ENCODE measurements around the gene RPN2. TPM values are rescaled to one million over a fixed set of nuclear protein-coding genes. Genes with fewer than 3 reads are reported as not detected.

Gene RPN2
- total and polyA plus RNA-seq, 11 donors, result 36.3 to 206 (median 105) TPM

- Histone ChIP-seq H3K4me1 (peaks cover 0 to 36% (median 9%) of the 10 kb centered on the region in 12 donors), H3K27me3 (peaks cover 0 to 5% (median 0%) of the 10 kb centered on the region in 9 donors), H3K36me3 (no peaks in the 10 kb centered on the region), H3K4me3 (no peak overlapping the region), H3K27ac (no peak overlapping the region), H3K9me3 (no peaks in the 10 kb centered on the region)
- no peak for TF ChIP-seq CTCF (IDR thresholded peaks at IDR 0.05)
- no peak for TF ChIP-seq POLR2A (IDR thresholded peaks at IDR 0.05)
- ATAC-seq (no peak), DNase-seq (no peak)
- 74 to 78% (median 76%) methylated on average over 12 of the region's 12 CpGs for WGBS, 4 donors
- intact Hi-C loops (cut with DNase I), result no loop called here
Observed at GRCh38 chr20:37278966-37279590, 99.9 kb downstream of the RPN2 start.

DNA sequence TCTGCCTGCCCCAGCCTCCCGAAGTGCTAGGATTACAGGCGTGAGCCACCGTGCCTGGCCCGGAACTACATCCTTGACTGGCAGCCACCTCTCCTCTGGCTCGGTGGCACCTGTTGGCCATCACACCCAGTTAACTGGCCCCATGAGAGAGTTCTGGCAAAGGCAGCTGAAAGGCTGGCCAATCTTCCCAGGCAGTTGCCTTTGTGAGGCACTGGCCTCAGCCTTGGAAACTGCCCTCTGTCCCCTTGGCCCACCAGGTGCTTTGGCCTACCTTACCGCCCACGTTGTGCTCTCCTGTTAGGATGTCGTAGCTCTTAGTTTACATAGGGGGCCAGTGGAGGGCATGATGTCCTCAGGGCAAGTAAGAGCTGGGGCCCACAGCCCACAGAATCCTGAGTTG is 100.7 kb downstream of the RPN2 start:
- Histone ChIP-seq H3K4me1 (peaks cover 0 to 29% (median 9%) of the 10 kb centered on the region in 12 donors), H3K27me3 (peaks cover 0 to 5% (median 0%) of the 10 kb centered on the region in 9 donors), H3K4me3 (no peak overlapping the region), H3K9me3 (no peaks in the 10 kb centered on the region), H3K27ac (no peak overlapping the region), H3K36me3 (no peaks in the 10 kb centered on the region)
- WGBS, 4 donors, result 62 to 69% (median 67%) methylated on average over 5 to 8 of the region's 8 CpGs
- TF ChIP-seq CTCF (IDR thresholded peaks at IDR 0.05), result no peak
- no peak for TF ChIP-seq POLR2A (IDR thresholded peaks at IDR 0.05)
- intact Hi-C loops (cut with DNase I), result loop anchor here in 1 of 10 donors (10.0 kb wide), 1 partner anchor 55 kb away; no protein-coding TSS in a partner anchor
- DNase-seq, result no peak
- no peak for ATAC-seq

- WGBS, 4 donors, result 76 to 86% (median 86%) methylated on average over 8 of the region's 8 CpGs
- Histone ChIP-seq H3K36me3 (no peaks in the 10 kb centered on the region), H3K4me1 (peaks cover 0 to 23% (median 8%) of the 10 kb centered on the region in 12 donors), H3K4me3 (no peak overlapping the region), H3K27ac (no peak overlapping the region), H3K9me3 (no peaks in the 10 kb centered on the region), H3K27me3 (peaks cover 0 to 5% (median 0%) of the 10 kb centered on the region in 9 donors)
- ATAC-seq (no peak), DNase-seq (no peak)
- intact Hi-C loops (cut with DNase I), result loop anchor here in 1 of 10 donors (10.0 kb wide), 1 partner anchor 54 kb away; no protein-coding TSS in a partner anchor
- TF ChIP-seq POLR2A (IDR thresholded peaks at IDR 0.05) (no peak), CTCF (IDR thresholded peaks at IDR 0.05) (no peak)
Observed at GRCh38 chr20:37280403-37280802, 101.3 kb downstream of the RPN2 start.

GRCh38 chr20:37282556-37282955 is 103.4 kb downstream of the RPN2 start:
- no peak for TF ChIP-seq POLR2A (IDR thresholded peaks at IDR 0.05)
- peak in 4 of 12 donors; percentile 11 to 27 (median 18) for TF ChIP-seq CTCF (IDR thresholded peaks at IDR 0.05)
- WGBS, 4 donors, result 61 to 78% (median 68%) methylated on average over 6 of the region's 6 CpGs
- H3K27me3 ChIP-seq, result peaks cover 0 to 5% (median 0%) of the 10 kb centered on the region in 9 donors
- peaks cover 0 to 1% (median 0%) of the 10 kb centered on the region in 12 donors for H3K4me1 ChIP-seq
- H3K9me3 ChIP-seq, result no peaks in the 10 kb centered on the region
- no peak overlapping the region for H3K4me3 ChIP-seq
- peak overlapping the region in 1 of 12 donors; percentile 72 for H3K27ac ChIP-seq
- DNase-seq (no peak), ATAC-seq (no peak)
- intact Hi-C loops (cut with DNase I), result loop anchor here in 1 of 10 donors (10.0 kb wide), 1 partner anchor 52 kb away; no protein-coding TSS in a partner anchor
- no peaks in the 10 kb centered on the region for H3K36me3 ChIP-seq

Measured in heart left ventricle (tissue), 16 donors.